Measurements from ENCODE around the gene SEC61A1.

Gene SEC61A1

DNA sequence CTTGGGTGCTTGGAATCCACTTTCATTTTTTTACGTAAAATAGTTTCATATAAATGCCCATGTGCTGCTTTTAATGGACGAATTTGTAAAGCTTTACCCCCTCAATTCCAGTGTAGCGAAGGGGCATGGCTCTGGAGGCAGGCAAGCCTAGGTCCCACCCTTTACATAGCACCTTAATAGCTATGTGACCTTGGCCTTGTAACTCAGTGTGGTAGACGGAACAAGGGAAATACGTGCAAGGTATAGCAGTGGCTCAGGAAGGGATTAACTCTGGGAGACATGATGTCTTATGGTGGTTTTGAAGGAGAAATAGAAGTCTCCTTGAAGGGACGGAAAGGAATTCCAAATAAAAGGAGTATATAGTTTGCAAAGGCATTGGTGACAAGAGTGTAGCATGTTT, 1.4 kb downstream of the SEC61A1 start:
- no peaks in the 10 kb centered on the region for H4K20me1 ChIP-seq (ENCODE audit: insufficient read depth, low read length)
- H3F3A ChIP-seq (ENCODE audit: insufficient read depth, low read length), result no peaks in the 10 kb centered on the region
- peaks cover 40% of the 10 kb centered on the region for H3K4me1 ChIP-seq (ENCODE audit: insufficient read depth, low read length, severe bottlenecking)
- peak overlapping the region; percentile 90 for H3K9ac ChIP-seq (ENCODE audit: low read length)
- H3K36me3 ChIP-seq (ENCODE audit: insufficient read depth, low read length), result peaks cover 51% of the 10 kb centered on the region
- no peak for TF ChIP-seq EZH2 (IDR thresholded peaks at IDR 0.05; ENCODE audit: borderline replicate concordance, low read length)
- TF ChIP-seq, protein P1, sequence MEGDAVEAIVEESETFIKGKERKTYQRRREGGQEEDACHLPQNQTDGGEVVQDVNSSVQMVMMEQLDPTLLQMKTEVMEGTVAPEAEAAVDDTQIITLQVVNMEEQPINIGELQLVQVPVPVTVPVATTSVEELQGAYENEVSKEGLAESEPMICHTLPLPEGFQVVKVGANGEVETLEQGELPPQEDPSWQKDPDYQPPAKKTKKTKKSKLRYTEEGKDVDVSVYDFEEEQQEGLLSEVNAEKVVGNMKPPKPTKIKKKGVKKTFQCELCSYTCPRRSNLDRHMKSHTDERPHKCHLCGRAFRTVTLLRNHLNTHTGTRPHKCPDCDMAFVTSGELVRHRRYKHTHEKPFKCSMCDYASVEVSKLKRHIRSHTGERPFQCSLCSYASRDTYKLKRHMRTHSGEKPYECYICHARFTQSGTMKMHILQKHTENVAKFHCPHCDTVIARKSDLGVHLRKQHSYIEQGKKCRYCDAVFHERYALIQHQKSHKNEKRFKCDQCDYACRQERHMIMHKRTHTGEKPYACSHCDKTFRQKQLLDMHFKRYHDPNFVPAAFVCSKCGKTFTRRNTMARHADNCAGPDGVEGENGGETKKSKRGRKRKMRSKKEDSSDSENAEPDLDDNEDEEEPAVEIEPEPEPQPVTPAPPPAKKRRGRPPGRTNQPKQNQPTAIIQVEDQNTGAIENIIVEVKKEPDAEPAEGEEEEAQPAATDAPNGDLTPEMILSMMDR (IDR thresholded peaks at IDR 0.05; ENCODE audit: low read length), result no peak
- H3K27me3 ChIP-seq (ENCODE audit: insufficient read depth, low read length), result no peaks in the 10 kb centered on the region
- H3K9me2 ChIP-seq (ENCODE audit: low read depth, low read length), result no peaks in the 10 kb centered on the region
- no peak overlapping the region for H2AFZ ChIP-seq (ENCODE audit: low read length)
- H3K79me2 ChIP-seq (ENCODE audit: insufficient read depth, low read length), result peaks cover 27% of the 10 kb centered on the region
- H3K27ac ChIP-seq (ENCODE audit: low read depth, low read length, poor library complexity, severe bottlenecking), result no peak overlapping the region
- no peaks in the 10 kb centered on the region for H3K9me3 ChIP-seq (ENCODE audit: low read length)
- peak overlapping the region; percentile 93 for H3K4me3 ChIP-seq (ENCODE audit: low read depth, low read length, poor library complexity, severe bottlenecking)
- H3K4me2 ChIP-seq (ENCODE audit: low read length), result peak overlapping the region; percentile 99

- Histone ChIP-seq H2AFZ (ENCODE audit: low read length) (no peak overlapping the region), H3K79me2 (ENCODE audit: insufficient read depth, low read length) (peaks cover 27% of the 10 kb centered on the region), H3K9me2 (ENCODE audit: low read depth, low read length) (no peaks in the 10 kb centered on the region), H3K27me3 (ENCODE audit: insufficient read depth, low read length) (no peaks in the 10 kb centered on the region), H3K9me3 (ENCODE audit: low read length) (no peaks in the 10 kb centered on the region), H3K36me3 (ENCODE audit: insufficient read depth, low read length) (peaks cover 58% of the 10 kb centered on the region), H3K9ac (ENCODE audit: low read length) (peak overlapping the region; percentile 90; the same call in 1 of the 2 replicates), H3K4me2 (ENCODE audit: low read length) (peak overlapping the region; percentile 99), H3K27ac (ENCODE audit: low read depth, low read length, poor library complexity, severe bottlenecking) (no peak overlapping the region), H3K4me3 (ENCODE audit: low read depth, low read length, poor library complexity, severe bottlenecking) (peak overlapping the region; percentile 93), H4K20me1 (ENCODE audit: insufficient read depth, low read length) (no peaks in the 10 kb centered on the region), H3K4me1 (ENCODE audit: insufficient read depth, low read length, severe bottlenecking) (peaks cover 40% of the 10 kb centered on the region), H3F3A (ENCODE audit: insufficient read depth, low read length) (no peaks in the 10 kb centered on the region)
- no peak for TF ChIP-seq EZH2 (IDR thresholded peaks at IDR 0.05; ENCODE audit: borderline replicate concordance, low read length)
- TF ChIP-seq, protein P1 (IDR thresholded peaks at IDR 0.05; ENCODE audit: low read length), result no peak
Measured at GRCh38 chr3:128054367-128054766, 2.1 kb downstream of the SEC61A1 start.

- Histone ChIP-seq H3K4me1 (ENCODE audit: insufficient read depth, low read length, severe bottlenecking) (peaks cover 36% of the 10 kb centered on the region), H3K27me3 (ENCODE audit: insufficient read depth, low read length) (no peaks in the 10 kb centered on the region), H3K36me3 (ENCODE audit: insufficient read depth, low read length) (peaks cover 77% of the 10 kb centered on the region), H3K9me2 (ENCODE audit: low read depth, low read length) (no peaks in the 10 kb centered on the region), H3K79me2 (ENCODE audit: insufficient read depth, low read length) (peaks cover 27% of the 10 kb centered on the region), H3K9me3 (ENCODE audit: low read length) (no peaks in the 10 kb centered on the region), H2AFZ (ENCODE audit: low read length) (no peak overlapping the region), H3K4me3 (ENCODE audit: low read depth, low read length, poor library complexity, severe bottlenecking) (no peak overlapping the region), H4K20me1 (ENCODE audit: insufficient read depth, low read length) (no peaks in the 10 kb centered on the region), H3K9ac (ENCODE audit: low read length) (no peak overlapping the region), H3K27ac (ENCODE audit: low read depth, low read length, poor library complexity, severe bottlenecking) (no peak overlapping the region), H3K4me2 (ENCODE audit: low read length) (no peak overlapping the region), H3F3A (ENCODE audit: insufficient read depth, low read length) (no peaks in the 10 kb centered on the region)
- TF ChIP-seq EZH2 (IDR thresholded peaks at IDR 0.05; ENCODE audit: borderline replicate concordance, low read length), result no peak
- TF ChIP-seq, protein P1 (IDR thresholded peaks at IDR 0.05; ENCODE audit: low read length), result no peak
Measured at GRCh38 chr3:128056258-128056657, 4.0 kb downstream of the SEC61A1 start.
